NCI-H128 (cell line): ENCODE measurements around the gene PTH.
A peak's percentile ranks its signal among the peaks of the same experiment; 100 is the strongest.

Experiments
- DNase-seq: peaks from one replicate; lab custom pipeline; 2025; ENCODE audit not compliant: unreplicated experiment; lab: John Stamatoyannopoulos, UW

The PTH gene

GRCh38 chr11:13495929-13496328, at the start of gene PTH:
TSS of gene PTH (minus strand) at chr11:13495997. CDS start at chr11:13492855, 3,142 bp downstream.
- no peak for DNase-seq

GRCh38 chr11:13538044-13538443, 42.2 kb upstream of the PTH start:
- no peak for DNase-seq

- DNase-seq: no peak
Measured at GRCh38 chr11:13535819-13536218, 40.0 kb upstream of the PTH start.

- no peak for DNase-seq
Measured at GRCh38 chr11:13534358-13534757, 38.6 kb upstream of the PTH start.

- DNase-seq: no peak
Measured at GRCh38 chr11:13525257-13525656, 29.5 kb upstream of the PTH start.

DNA sequence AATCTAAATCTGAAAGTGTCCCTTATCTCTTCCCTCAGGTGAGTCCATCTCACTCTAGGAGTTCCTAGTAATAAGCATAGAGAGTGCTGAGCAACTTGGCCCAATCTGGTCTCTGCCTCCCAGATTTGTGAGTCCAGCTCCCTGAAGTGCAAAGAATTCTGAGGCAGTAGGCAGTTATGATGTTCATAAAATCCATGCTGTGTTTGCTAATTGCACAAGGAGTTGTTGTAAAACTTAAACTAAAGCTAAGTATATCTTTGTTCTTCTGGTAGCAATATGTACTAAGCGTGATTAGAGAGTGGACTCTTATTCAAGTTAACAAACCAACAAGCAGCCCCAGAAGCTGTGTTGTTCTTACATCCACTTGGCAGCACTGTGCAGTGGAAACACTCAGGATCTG, 7.6 kb upstream of the PTH start:
- no peak for DNase-seq

GRCh38 chr11:13502492-13502891, 6.7 kb upstream of the PTH start:
- no peak for DNase-seq

DNA sequence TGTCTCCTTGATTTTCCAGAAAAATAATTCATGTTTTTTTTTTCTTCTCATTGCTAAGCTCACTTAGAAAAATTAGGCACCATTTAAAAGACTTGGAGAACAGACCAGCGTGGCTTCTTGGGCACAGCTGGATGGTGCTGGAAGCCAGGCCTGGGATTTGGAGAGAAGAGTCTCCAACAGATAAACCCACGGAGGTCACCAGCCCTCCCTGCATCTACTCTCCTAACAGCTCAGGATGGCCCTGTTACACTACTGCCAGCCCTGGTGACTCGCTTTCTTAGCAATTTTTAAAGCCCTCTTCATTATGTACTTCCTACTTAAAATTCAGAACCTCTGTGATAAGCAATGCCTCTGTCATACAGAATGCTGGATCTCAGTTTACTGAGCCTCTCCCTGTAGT, 1.7 kb downstream of the PTH start:
- no peak for DNase-seq

GRCh38 chr11:13487661-13488030, 8.2 kb downstream of the PTH start:
- DNase-seq: no peak

DNA sequence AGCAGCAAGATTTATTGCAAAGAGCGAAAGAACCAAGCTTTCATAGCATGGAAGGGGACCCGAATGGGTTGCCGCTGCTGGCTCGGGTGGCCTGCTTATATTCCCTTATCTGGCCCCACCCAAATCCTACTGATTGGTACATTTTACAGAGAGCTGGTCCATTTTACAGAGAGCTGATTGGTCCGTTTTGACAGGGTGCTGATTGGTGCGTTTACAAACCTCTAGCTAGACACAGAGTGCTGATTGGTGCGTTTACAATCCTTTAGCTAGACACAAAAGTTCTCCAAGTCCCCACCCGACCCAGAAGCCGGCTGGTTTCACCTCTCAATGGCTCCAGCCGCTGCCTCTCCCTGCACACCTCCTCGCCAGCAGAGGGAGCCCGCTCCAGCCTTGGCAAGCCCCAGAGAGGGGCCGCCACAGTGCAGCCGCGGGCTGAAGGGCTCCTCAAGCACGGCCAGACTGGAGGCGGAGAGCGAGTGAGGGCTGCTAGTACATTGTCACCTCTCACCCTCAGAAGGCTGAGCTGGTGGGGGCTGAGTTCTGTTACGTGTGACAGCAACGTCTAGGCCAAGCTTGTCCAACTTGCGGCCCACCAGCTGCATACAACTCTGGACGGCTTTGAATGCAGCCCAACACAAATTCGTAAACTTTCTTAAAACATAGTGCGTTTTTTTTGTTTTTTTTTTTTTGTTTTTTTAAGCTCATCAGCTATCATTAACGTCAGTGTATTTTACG, 8.7 kb downstream of the PTH start:
- no peak for DNase-seq

DNA sequence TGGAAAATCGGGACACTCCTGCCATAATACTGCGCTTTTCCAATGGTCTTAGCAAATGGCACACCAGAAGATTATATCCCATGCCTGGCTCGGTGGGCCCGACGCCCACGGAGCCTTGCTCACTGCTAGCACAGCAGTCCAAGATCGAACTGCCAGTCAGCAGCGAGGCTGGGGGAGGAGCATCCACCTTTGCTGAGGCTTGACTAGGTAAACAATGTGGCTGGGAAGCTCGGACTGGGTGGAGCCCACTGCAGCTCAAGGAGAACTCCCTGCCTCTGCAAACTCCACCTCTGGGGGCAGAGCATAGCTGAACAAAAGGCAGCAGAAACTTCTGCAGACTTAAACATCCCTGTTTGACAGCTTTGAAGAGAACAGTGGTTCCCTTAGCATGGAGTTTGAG, 15.6 kb downstream of the PTH start:
- DNase-seq: no peak

- no peak for DNase-seq
Measured at GRCh38 chr11:13479688-13480087, 16.1 kb downstream of the PTH start.

GRCh38 chr11:13475091-13475490, 20.7 kb downstream of the PTH start:
- no peak for DNase-seq

DNA sequence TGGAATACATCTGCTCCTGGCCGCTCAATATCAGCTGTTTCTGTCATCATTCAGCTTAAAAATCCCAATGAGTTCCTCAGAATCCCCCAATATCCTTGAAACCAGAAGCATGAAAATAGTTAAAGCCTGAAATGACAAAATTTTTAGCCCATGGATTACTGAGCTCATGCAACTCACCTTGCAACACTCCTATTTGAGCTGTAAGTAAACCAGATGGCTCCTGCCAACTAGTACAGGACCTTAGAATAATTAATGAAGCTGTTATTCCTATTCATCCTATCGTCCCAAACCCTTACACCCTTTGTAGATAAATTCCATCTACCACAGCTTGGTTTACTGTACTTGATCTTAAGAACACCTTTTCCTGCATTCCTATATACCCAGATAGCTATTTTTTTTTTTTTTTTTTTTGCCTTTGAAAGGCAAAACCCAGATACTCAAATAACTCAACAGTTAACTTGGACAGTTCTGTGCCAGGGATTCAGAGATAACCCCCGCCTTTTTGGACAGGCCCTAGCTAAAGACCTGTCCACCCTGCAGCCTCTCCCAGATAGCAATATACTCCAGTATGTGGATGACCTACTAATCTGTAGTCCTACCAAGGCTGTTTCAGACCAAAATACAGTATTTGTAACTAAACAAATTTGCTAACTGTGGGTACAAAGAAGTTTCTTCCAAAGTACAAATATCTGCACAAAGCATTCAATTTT, 22.6 kb downstream of the PTH start:
- no peak for DNase-seq

- no peak for DNase-seq
Measured at GRCh38 chr11:13468750-13469149, 27.0 kb downstream of the PTH start.

GRCh38 chr11:13465909-13466371, 29.9 kb downstream of the PTH start:
- no peak for DNase-seq

- DNase-seq: no peak
Measured at GRCh38 chr11:13463779-13464290, 32.0 kb downstream of the PTH start.

DNA sequence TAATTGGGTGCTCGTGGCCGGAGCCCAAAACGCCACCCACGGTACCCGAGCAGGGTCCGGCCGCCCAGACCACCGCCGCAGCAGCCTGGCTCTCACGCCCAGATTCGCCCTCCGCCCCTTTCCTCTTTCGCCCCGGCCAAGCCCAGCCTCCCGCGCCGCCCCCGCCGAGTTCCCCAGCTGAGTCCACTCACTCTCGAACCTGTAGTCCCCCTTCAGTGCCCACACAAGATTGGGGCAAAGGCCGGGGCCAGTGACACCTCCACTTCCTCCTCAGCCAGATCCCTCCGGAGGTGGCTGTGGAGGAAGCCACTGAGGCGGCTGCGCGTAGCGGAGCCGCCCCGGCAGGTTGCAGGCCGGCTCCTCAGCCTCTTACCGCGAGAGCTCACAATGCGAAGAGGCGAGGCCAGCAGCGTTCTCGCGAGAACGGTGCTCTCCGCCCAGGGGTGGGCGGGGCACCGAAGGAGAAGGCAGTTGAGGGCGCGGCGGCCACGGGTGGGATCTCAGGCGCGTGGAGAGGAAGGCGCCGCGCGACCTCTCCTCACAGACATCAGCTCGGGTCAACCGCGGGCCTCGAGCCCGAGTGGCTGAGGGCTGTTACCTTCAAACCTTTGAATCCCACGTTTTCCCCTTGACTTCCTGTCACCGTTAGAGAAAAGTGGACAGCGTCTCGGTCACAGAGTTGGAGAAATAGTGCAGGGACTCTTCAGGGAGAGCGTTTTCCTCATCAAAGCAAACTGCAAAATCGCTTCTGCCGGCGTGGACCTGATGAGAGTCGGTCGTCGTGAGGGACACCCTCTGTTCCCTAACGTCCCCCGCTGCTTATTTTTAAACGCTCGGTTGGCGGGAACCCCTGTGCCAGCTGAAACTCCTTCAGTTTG, 32.7 kb downstream of the PTH start, which contains the start of gene BTBD10:
TSS of gene BTBD10 (minus strand) at position 322 of the 878 bp plus-strand sequence. CDS start 18,098 bp downstream, outside the sequence.
- DNase-seq: peak; percentile 90

DNA sequence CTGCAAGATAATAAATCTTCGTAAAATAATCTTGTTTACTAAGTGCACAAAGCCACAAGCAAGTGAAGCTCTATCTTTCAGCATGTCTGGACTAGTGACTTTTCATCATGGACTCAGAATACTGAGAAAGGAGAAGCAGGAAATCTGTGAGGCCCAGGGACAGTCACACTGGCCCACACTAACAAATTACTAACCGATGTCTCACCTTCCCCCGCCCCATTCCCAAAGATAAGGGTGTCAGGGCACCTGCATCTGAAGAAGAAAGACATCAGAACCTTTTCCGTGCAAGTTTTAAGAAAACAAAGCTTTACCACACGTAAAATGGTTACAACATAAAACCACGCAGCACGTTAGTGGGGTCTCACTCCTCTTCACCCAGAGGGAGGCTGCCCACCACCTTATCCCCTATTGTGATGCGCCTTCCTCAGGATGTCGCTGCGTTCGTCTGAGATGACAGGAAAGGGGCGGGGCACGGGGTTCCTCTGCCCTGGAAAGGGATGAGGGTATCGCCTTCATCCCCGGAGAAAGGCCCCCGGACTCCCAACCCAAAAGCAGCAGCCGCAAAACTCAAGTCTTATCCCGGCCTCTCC, 33.4 kb downstream of the PTH start:
- DNase-seq: no peak

- no peak for DNase-seq
Measured at GRCh38 chr11:13461291-13461690, 34.5 kb downstream of the PTH start.
